ENCODE measurements around the gene PRKX. TPM values are rescaled to one million over a fixed set of nuclear protein-coding genes. Genes with fewer than 3 reads are reported as not detected.
"Not testable (repeated sequence)": the region's sequence is repeated elsewhere in the genome, so short reads cannot be mapped to it uniquely, and the experiment has no call there.

PRKX gene
- total RNA-seq, 4 donors from 2014 or later: 1.1 to 69.7 (median 18.1) TPM

DNA sequence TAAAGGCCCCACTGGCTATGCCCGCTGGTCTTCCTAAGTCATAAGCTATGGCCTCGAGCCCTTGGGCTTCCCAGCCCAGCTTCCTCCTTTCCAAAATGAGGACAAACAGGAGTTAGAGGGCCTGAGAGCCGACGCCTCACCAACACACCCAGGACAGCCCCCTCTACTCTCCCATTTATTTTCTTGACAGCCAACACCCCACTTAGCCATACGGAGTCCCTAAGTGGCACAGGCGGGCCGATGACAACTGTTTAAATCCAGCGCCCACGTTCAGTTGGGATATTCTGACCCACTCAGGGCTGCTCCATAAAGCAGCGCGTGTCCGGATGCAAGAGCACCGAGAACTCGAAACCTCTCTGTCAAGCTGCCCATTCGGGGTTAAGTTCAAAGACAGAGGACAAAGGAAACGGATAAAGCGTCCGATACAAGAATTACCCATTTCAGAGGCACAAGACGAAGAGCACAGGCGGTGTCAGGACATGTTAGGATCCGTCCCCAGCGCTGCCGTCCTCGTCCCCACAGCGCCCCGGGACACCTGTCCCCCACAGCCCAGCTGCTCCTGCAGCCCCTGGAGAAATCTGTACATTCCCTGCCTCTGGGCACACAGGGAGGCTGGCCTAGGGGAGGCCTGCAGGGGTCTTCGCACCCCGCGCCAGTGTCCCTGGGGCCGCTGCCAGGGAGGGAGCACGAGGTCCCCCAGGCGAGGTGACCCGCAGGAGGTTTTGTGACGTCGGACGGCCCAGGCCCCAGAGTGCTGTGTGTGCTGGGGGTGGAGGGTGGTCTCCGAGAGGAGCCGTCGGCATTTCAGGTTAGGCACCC, 1.2 kb downstream of the PRKX start:
- WGBS, 2 donors (ENCODE audit: low coverage in 1 of 2): 9% methylated on average over 33 of the region's 39 CpGs; no CpG with 5 or more reads in 1 of the 2 donors
- TF ChIP-seq EP300 (IDR thresholded peaks at IDR 0.05; ENCODE audit: low read depth): no peak
- no peak for TF ChIP-seq POLR2A (IDR thresholded peaks at IDR 0.05)
- TF ChIP-seq CTCF (IDR thresholded peaks at IDR 0.05): no peak
- no peak for TF ChIP-seq POLR2AphosphoS5 (IDR thresholded peaks at IDR 0.05)
- in situ Hi-C loops (cut with MboI; ENCODE audit: low pct_ligation_motif_present in 1 of 4, low pct_unique_long_range_greater_than_20kb in 1 of 4, low sequenced_read_pairs in 3 of 4): no loop called here

GRCh38 chrX:3711331-3711917, 2.0 kb downstream of the PRKX start:
- intact Hi-C loops (cut with DNase I; ENCODE audit: low total_unique reads): no loop called here
- in situ Hi-C loops (cut with MboI; ENCODE audit: low pct_ligation_motif_present in 1 of 4, low pct_unique_long_range_greater_than_20kb in 1 of 4, low sequenced_read_pairs in 3 of 4): no loop called here
- TF ChIP-seq CTCF (IDR thresholded peaks at IDR 0.05): no peak
- TF ChIP-seq POLR2A (IDR thresholded peaks at IDR 0.05): no peak
- TF ChIP-seq EP300 (IDR thresholded peaks at IDR 0.05; ENCODE audit: low read depth): no peak
- no peak for TF ChIP-seq POLR2AphosphoS5 (IDR thresholded peaks at IDR 0.05)
- no peaks in the 10 kb centered on the region for H3K27me3 ChIP-seq
- no peaks in the 10 kb centered on the region for H3K9me3 ChIP-seq
- H3K4me1 ChIP-seq: peaks cover 0 to 16% (median 0%) of the 10 kb centered on the region in 4 donors
- DNase-seq: peak; percentile 25
- H3K36me3 ChIP-seq: no peaks in the 10 kb centered on the region
- H3K4me3 ChIP-seq: peak overlapping the region in 3 of 4 donors; percentile 76 to 78 (median 78)
- 39% methylated on average over 16 of the region's 16 CpGs; no CpG with 5 or more reads in 1 of the 2 donors for WGBS, 2 donors (ENCODE audit: low coverage in 1 of 2)
- peak overlapping the region; percentile 74 to 86 (median 84) for H3K27ac ChIP-seq

More for the DNA sequence above, 1.2 kb downstream of the PRKX start:
- Histone ChIP-seq H3K27ac (peak overlapping the region; percentile 74 to 86 (median 84)), H3K27me3 (no peaks in the 10 kb centered on the region), H3K4me3 (peak overlapping the region; percentile 60 to 78 (median 77)), H3K36me3 (no peaks in the 10 kb centered on the region), H3K4me1 (peaks cover 0 to 16% (median 0%) of the 10 kb centered on the region in 4 donors), H3K9me3 (no peaks in the 10 kb centered on the region)
- intact Hi-C loops (cut with DNase I; ENCODE audit: low total_unique reads): no loop called here
- DNase-seq: peak; percentile 19

DNA sequence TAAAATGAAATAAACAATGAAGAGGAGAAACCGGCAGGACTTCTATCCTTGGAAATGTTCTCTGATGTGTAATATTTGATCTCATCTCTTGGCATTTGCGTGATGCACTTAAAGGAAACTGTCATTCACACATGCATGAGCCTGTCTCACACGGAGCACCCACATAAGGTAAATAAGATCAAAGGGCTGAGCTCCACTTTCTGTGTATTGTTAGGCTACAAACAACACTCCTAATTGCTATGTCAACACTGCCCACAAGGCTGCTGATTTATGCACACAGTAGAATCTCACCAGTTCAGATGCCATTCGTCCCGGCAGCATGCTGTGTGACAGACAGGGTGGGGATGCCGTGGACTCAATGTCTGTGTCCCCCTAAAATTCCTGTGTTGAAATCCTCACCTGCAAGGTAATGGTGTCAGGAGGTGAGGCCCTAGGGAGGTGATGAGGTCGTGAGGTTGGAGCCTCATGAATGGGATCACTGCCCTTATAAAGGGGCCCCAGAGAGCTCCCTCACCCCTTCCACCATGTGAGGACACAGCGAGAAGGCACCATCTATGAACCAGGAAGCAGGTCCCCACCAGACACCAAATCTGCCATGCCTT, 5.7 kb downstream of the PRKX start:
- H3K27me3 ChIP-seq; intact Hi-C loops (cut with DNase I; ENCODE audit: low total_unique reads); H3K4me3 ChIP-seq; H3K27ac ChIP-seq; H3K36me3 ChIP-seq; in situ Hi-C loops (cut with MboI; ENCODE audit: low pct_ligation_motif_present in 1 of 4, low pct_unique_long_range_greater_than_20kb in 1 of 4, low sequenced_read_pairs in 3 of 4); DNase-seq; H3K9me3 ChIP-seq: not testable (repeated sequence)
- peaks cover 0 to 10% (median 0%) of the 10 kb centered on the region in 4 donors for H3K4me1 ChIP-seq
- 45 to 50% methylated on average over 2 to 8 of the region's 8 CpGs for WGBS, 2 donors (ENCODE audit: low coverage in 1 of 2)

- TF ChIP-seq EP300 (IDR thresholded peaks at IDR 0.05; ENCODE audit: low read depth) (no peak), POLR2A (IDR thresholded peaks at IDR 0.05) (no peak), CTCF (IDR thresholded peaks at IDR 0.05) (no peak), POLR2AphosphoS5 (IDR thresholded peaks at IDR 0.05) (no peak)
- H3K36me3 ChIP-seq: no peaks in the 10 kb centered on the region
- peaks cover 0 to 5% (median 0%) of the 10 kb centered on the region in 4 donors for H3K4me1 ChIP-seq
- peak overlapping the region in 1 of 4 donors; percentile 2 for H3K27ac ChIP-seq
- DNase-seq: no peak
- in situ Hi-C loops (cut with MboI; ENCODE audit: low pct_ligation_motif_present in 1 of 4, low pct_unique_long_range_greater_than_20kb in 1 of 4, low sequenced_read_pairs in 3 of 4) (no loop called here), intact Hi-C loops (cut with DNase I; ENCODE audit: low total_unique reads) (no loop called here)
- WGBS, 2 donors (ENCODE audit: low coverage in 1 of 2): 91% methylated on average over 11 of the region's 11 CpGs; no CpG with 5 or more reads in 1 of the 2 donors
- no peaks in the 10 kb centered on the region for H3K27me3 ChIP-seq
- no peaks in the 10 kb centered on the region for H3K9me3 ChIP-seq
- no peak overlapping the region for H3K4me3 ChIP-seq
Observed at GRCh38 chrX:3706481-3706880, 7.0 kb downstream of the PRKX start.

GRCh38 chrX:3703251-3703650, 10.2 kb downstream of the PRKX start:
- intact Hi-C loops (cut with DNase I; ENCODE audit: low total_unique reads); H3K27me3 ChIP-seq; H3K27ac ChIP-seq; H3K4me1 ChIP-seq; H3K36me3 ChIP-seq; H3K9me3 ChIP-seq; H3K4me3 ChIP-seq; DNase-seq; in situ Hi-C loops (cut with MboI; ENCODE audit: low pct_ligation_motif_present in 1 of 4, low pct_unique_long_range_greater_than_20kb in 1 of 4, low sequenced_read_pairs in 3 of 4): not testable (repeated sequence)
- 96% methylated on average over 3 of the region's 3 CpGs; no CpG with 5 or more reads in 1 of the 2 donors for WGBS, 2 donors (ENCODE audit: low coverage in 1 of 2)

- H3K9me3 ChIP-seq; in situ Hi-C loops (cut with MboI; ENCODE audit: low pct_ligation_motif_present in 1 of 4, low pct_unique_long_range_greater_than_20kb in 1 of 4, low sequenced_read_pairs in 3 of 4); DNase-seq; H3K27me3 ChIP-seq; intact Hi-C loops (cut with DNase I; ENCODE audit: low total_unique reads); H3K4me3 ChIP-seq; H3K4me1 ChIP-seq; H3K27ac ChIP-seq; H3K36me3 ChIP-seq: not testable (repeated sequence)
- WGBS, 2 donors (ENCODE audit: low coverage in 1 of 2): 42% methylated on average over 3 of the region's 3 CpGs; no CpG with 5 or more reads in 1 of the 2 donors
Observed at GRCh38 chrX:3702095-3702494, 11.4 kb downstream of the PRKX start.

DNA sequence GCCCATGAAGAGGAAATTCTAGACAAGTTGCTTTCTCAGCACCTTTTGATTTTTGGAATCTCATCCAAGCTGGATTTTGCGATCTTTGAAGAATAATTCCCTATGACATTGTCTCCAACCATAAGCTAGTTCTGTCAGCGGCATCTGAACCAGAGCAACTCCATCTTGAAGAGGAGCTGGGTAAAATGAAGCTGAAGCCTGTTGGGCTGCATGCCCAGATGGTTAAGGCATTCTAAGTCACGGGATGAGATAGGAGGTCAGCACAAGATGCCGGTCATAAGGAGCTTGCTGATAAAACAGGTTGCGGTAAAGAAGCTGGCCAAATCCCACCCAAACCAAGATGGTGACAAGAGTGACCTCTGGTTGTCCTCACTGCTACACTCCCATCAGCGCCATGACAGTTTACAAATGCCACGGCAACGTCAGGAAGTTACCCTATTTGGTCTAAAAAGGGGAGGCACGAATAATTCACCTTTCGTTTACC, 12.0 kb downstream of the PRKX start:
- H3K4me3 ChIP-seq; H3K36me3 ChIP-seq; H3K27me3 ChIP-seq; H3K9me3 ChIP-seq; intact Hi-C loops (cut with DNase I; ENCODE audit: low total_unique reads); H3K27ac ChIP-seq; H3K4me1 ChIP-seq; in situ Hi-C loops (cut with MboI; ENCODE audit: low pct_ligation_motif_present in 1 of 4, low pct_unique_long_range_greater_than_20kb in 1 of 4, low sequenced_read_pairs in 3 of 4); DNase-seq: not testable (repeated sequence)
- 95% methylated on average over 10 of the region's 10 CpGs; no CpG with 5 or more reads in 1 of the 2 donors for WGBS, 2 donors (ENCODE audit: low coverage in 1 of 2)

Measured in transverse colon (tissue), 4 donors.